COR-L47 (cell line): ENCODE data around the gene ZNF652.
"Not testable (repeated sequence)": the region's sequence is repeated elsewhere in the genome, so short reads cannot be mapped to it uniquely, and the experiment has no call there.

Experiments
- DNase-seq: peaks from one replicate; lab custom pipeline; 2025; lab: John Stamatoyannopoulos, UW

The ZNF652 gene

GRCh38 chr17:49261540-49261939, 100.5 kb downstream of the ZNF652 start:
- not testable (repeated sequence) for DNase-seq

GRCh38 chr17:49260817-49261291, 101.2 kb downstream of the ZNF652 start:
- no peak for DNase-seq

GRCh38 chr17:49260011-49260816, 101.8 kb downstream of the ZNF652 start:
- DNase-seq = no peak

- no peak for DNase-seq
Observed at GRCh38 chr17:49259663-49260010, 102.4 kb downstream of the ZNF652 start.

GRCh38 chr17:49258394-49258793, 103.7 kb downstream of the ZNF652 start:
- DNase-seq = no peak

- no peak for DNase-seq
Observed at GRCh38 chr17:49255125-49255524, 106.9 kb downstream of the ZNF652 start.

- no peak for DNase-seq
Observed at GRCh38 chr17:49254066-49254465, 108.0 kb downstream of the ZNF652 start.

- DNase-seq = no peak
Observed at GRCh38 chr17:49252148-49252695, 109.8 kb downstream of the ZNF652 start.

GRCh38 chr17:49249890-49250522, 112.0 kb downstream of the ZNF652 start:
- no peak for DNase-seq

GRCh38 chr17:49249292-49249794, 112.7 kb downstream of the ZNF652 start:
- DNase-seq = peak; percentile 35

- DNase-seq = no peak
Observed at GRCh38 chr17:49247944-49248343, 114.1 kb downstream of the ZNF652 start.

GRCh38 chr17:49244839-49245238, 117.2 kb downstream of the ZNF652 start:
- no peak for DNase-seq
